Glomerular visceral epithelial cell (primary cell): Measurements from ENCODE around the gene EHBP1.
"Not testable (repeated sequence)": the region's sequence is repeated elsewhere in the genome, so short reads cannot be mapped to it uniquely, and the experiment has no call there.

Experiments used
- DNase-seq: peaks from one replicate; pipeline ENCODE4 v3.0.0-alpha.2; 2016; ENCODE audit errors: extremely low spot score

The EHBP1 gene

GRCh38 chr2:63073994-63074393 lies 368.5 kb downstream of the EHBP1 start:
- DNase-seq = no peak

DNA sequence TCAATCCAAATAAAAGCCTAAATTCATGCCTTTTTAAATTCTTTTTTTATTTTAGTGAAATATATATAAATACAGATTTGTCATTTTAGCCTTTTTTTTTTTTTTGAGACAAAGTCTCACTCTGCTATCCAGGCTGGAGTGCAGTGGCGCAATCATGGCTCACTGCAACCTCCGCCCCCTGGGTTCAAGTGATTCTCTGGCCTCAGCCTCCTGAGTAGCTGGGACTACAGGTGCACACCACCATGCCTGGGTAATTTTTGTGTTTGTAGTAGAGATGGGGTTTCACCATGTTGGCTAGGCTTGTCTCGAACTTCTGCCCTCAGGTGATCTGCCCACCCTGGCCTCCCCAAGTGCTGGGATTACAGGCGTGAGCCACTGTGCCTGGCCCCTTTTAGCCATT lies 368.9 kb downstream of the EHBP1 start:
- DNase-seq = not testable (repeated sequence)

DNA sequence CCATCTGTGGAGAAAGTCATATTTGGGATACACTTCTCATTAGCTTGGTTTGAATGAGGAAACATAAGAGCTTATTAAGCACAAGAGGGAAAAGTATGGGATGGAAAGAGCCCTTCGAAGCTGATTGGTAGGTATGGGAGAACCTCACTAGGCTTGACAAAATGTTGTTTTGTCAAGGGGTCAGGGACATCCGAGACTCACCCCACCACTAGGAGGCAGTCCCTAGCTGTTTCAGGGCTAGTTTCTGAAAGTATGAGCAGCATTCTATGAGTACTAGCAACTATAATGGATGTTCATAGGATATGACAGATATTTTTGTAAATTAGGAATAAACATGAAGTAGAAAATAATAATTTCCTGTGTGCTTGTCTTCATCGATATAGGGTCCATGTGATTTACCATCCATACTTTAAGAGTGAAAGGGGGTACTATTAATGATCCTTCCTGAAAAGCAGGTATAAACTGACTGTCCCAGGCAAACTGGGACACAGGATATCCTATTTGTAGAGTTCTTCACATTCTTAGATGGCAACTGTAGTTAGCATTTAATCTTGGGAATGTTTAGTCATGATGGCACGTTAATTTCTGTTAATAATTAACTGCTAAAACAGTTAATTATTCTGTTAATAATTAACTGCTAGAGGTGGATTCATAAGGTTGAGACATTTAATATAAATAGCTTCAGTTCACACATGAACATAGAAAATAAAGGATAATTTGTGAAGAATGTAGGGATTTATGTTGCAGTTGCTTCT lies 373.5 kb downstream of the EHBP1 start:
- DNase-seq = peak; percentile 14

GRCh38 chr2:63081404-63081803 lies 375.9 kb downstream of the EHBP1 start:
- no peak for DNase-seq

- DNase-seq = no peak
Measured at GRCh38 chr2:63086687-63087086, 381.2 kb downstream of the EHBP1 start.

GRCh38 chr2:63092401-63092800 lies 386.9 kb downstream of the EHBP1 start:
- no peak for DNase-seq

DNA sequence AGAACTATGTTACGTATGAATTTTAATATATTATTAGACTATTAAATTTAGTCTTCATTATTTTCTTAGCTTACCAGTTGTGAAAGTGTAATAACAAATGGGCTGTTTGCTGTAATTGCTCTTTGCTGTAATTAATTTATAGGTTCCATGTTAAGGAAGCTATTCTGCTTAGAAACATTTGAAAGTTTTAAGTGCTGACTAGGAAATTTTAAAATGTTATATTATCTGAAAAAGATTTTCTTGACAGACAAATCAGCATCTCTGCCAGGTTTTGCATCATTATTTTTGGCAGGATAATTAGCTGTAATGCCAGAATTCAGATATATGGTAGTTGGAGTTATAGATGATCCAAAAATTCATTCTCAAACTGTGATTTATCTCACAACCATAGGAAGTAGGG lies 387.3 kb downstream of the EHBP1 start:
- DNase-seq = no peak

DNA sequence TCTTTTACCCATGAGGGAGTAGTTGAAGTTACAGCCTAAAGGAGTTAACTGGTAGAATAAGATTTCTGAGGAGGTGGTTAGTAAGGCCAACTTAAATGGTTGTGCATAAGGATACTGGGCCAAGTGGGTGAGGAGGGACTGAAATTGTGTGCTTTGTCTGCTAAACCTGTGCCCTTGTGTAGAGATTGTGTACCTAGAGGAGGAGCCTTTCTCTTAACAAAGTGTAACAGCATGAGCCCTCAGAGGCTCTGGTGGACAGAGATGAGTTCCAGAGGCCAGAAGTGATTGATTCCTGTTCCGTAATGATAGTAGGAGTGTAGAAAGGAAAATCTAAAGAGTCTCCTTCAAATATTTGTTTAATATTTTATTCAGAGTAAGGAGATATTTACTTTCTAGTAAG lies 388.0 kb downstream of the EHBP1 start:
- DNase-seq = no peak
